ENCODE results near the gene MGAT4B. TPM values are rescaled to one million over a fixed set of nuclear protein-coding genes. Genes with fewer than 3 reads are reported as not detected.
A peak's percentile ranks its signal among the peaks of the same experiment; 100 is the strongest.

Gene MGAT4B
- total and polyA plus RNA-seq, 2 of the 13 experiments (the other 11 are each of a cell fraction or from before 2014, with no cell fraction given), result 93.5 to 130 TPM

- no peak for TF ChIP-seq USF2 (IDR thresholded peaks at IDR 0.05; ENCODE audit: low read depth, low read length)
- no peak for TF ChIP-seq USF2 (CRISPR knock-in tag; IDR thresholded peaks at IDR 0.05; ENCODE audit: borderline replicate concordance)
- TF ChIP-seq ZBTB7A (CRISPR knock-in tag; IDR thresholded peaks at IDR 0.05), result peak; percentile 17; the same call in 1 of the 2 replicates
- no peak for TF ChIP-seq HNRNPLL (IDR thresholded peaks at IDR 0.05; ENCODE audit: low read depth, low read length, poor library complexity, severe bottlenecking)
- no peak for TF ChIP-seq MTF2 (CRISPR knock-in tag; IDR thresholded peaks at IDR 0.05; ENCODE audit: borderline replicate concordance)
- peak; percentile 89 for TF ChIP-seq MAFF (IDR thresholded peaks at IDR 0.05; ENCODE audit: low read depth, low read length)
- no peak; the same call in 1 of the 2 replicates for TF ChIP-seq NR0B2 (CRISPR knock-in tag; IDR thresholded peaks at IDR 0.05)
- peak; percentile 39; the same call in 1 of the 2 replicates for TF ChIP-seq ZNF224 (CRISPR knock-in tag; IDR thresholded peaks at IDR 0.05)
- peak; percentile 75 for TF ChIP-seq ZC3H13 (CRISPR knock-in tag; IDR thresholded peaks at IDR 0.05)
- no peak; the same call in 1 of the 2 replicates for TF ChIP-seq ZNF143 (CRISPR knock-in tag; IDR thresholded peaks at IDR 0.05)
- TF ChIP-seq YEATS4 (CRISPR knock-in tag; IDR thresholded peaks at IDR 0.05; ENCODE audit: borderline replicate concordance), result peak; percentile 55
- peak; percentile 60 for TF ChIP-seq THRA (CRISPR knock-in tag; IDR thresholded peaks at IDR 0.05; ENCODE audit: borderline replicate concordance)
- no peak for TF ChIP-seq ATF6 (CRISPR knock-in tag; conservative IDR thresholded peaks at IDR 0.05)
- TF ChIP-seq ZSCAN29 (CRISPR knock-in tag; conservative IDR thresholded peaks at IDR 0.05), result no peak
- no peak for TF ChIP-seq ZMYM3 (CRISPR knock-in tag; IDR thresholded peaks at IDR 0.05)
- TF ChIP-seq MAFG (CRISPR knock-in tag; IDR thresholded peaks at IDR 0.05), result peak; percentile 98
- no peak for TF ChIP-seq ZSCAN12 (CRISPR knock-in tag; IDR thresholded peaks at IDR 0.05)
- TF ChIP-seq FLYWCH1 (CRISPR knock-in tag; IDR thresholded peaks at IDR 0.05), result no peak
- TF ChIP-seq AFF4 (CRISPR knock-in tag; IDR thresholded peaks at IDR 0.05), result peak; percentile 91; the same call in 1 of the 2 replicates
Measured at GRCh38 chr5:179820483-179821297, 14.0 kb upstream of the MGAT4B start, which contains the start of gene SQSTM1 (continued).

Data from HepG2 (cell line).